Panc1 (cell line): Measurements from ENCODE around the gene FTSJ1.
"Not testable (repeated sequence)": the region's sequence is repeated elsewhere in the genome, so short reads cannot be mapped to it uniquely, and the experiment has no call there.

Experiments
- POLR2AphosphoS5 ChIP-seq: IDR thresholded peaks from 2 replicates; pipeline ENCODE4 v1.6.1; 2012; ENCODE audit warnings: mild to moderate bottlenecking, low read depth, low read length, moderate library complexity
- REST ChIP-seq, 2 experiments: IDR thresholded peaks; 2 replicates each; pipeline ENCODE4 v1.6.1; 2011 to 2012; ENCODE audit warnings: low read depth in 2 of 2, control low read depth in 1 of 2, low read length in 1 of 2, mild to moderate bottlenecking in 1 of 2, moderate library complexity in 1 of 2; ENCODE audit not compliant: insufficient read depth in 1 of 2
- SIN3A ChIP-seq: IDR thresholded peaks from 2 replicates; pipeline ENCODE4 v1.6.1; 2012; ENCODE audit warnings: low read depth, mild to moderate bottlenecking, low read length, moderate library complexity, borderline replicate concordance; ENCODE audit not compliant: insufficient read depth
- TCF7L2 ChIP-seq: IDR thresholded peaks from 2 replicates; pipeline ENCODE4 v1.6.1; 2011; ENCODE audit warnings: mild to moderate bottlenecking, low read depth, low read length, inconsistent platforms
- TF ChIP-seq, protein P1 (sequence below): fragments of 450-650 bp; IDR thresholded peaks from 2 replicates; pipeline ENCODE4 v1.5.1; 2017; ENCODE audit warnings: mild to moderate bottlenecking

DNA sequence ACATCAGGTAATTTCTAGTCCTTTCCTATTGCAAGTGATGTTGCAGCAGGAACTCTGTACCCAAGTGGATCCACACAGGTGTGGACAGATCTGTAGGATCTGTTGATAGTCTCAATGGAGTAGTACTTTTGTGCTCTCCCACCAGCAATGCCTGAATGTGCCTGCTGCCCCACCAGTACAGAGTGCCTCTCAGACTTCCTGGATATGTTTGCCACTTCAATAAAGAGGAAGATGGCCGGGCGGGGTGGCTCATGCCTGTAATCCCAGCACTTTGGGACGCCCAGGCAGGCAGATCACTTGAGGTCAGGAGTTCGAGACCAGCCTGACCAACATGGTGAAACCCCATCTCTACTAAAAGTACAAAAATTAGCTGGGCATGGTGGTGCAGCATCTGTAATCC is 43.5 kb downstream of the FTSJ1 start:
- TF ChIP-seq REST (IDR thresholded peaks at IDR 0.05; ENCODE audit: insufficient read depth in 1 of 2, low read depth in 2 of 2, low read length in 1 of 2); POLR2AphosphoS5; SIN3A; TCF7L2: not testable (repeated sequence)
- TF ChIP-seq, protein P1, sequence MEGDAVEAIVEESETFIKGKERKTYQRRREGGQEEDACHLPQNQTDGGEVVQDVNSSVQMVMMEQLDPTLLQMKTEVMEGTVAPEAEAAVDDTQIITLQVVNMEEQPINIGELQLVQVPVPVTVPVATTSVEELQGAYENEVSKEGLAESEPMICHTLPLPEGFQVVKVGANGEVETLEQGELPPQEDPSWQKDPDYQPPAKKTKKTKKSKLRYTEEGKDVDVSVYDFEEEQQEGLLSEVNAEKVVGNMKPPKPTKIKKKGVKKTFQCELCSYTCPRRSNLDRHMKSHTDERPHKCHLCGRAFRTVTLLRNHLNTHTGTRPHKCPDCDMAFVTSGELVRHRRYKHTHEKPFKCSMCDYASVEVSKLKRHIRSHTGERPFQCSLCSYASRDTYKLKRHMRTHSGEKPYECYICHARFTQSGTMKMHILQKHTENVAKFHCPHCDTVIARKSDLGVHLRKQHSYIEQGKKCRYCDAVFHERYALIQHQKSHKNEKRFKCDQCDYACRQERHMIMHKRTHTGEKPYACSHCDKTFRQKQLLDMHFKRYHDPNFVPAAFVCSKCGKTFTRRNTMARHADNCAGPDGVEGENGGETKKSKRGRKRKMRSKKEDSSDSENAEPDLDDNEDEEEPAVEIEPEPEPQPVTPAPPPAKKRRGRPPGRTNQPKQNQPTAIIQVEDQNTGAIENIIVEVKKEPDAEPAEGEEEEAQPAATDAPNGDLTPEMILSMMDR, result not testable (repeated sequence)
